GM19328 (cell line): ENCODE results near the gene DENND6A.
"Not testable (repeated sequence)": the region's sequence is repeated elsewhere in the genome, so short reads cannot be mapped to it uniquely, and the experiment has no call there.

ENCODE experiments used
- ATAC-seq: cut with Tn5 transposase; IDR thresholded peaks from one replicate; pipeline ENCODE4 v1.9.1; 2021; ENCODE audit warnings: mild to moderate bottlenecking, moderate library complexity; ENCODE audit not compliant: unreplicated experiment

DENND6A gene, protein sequence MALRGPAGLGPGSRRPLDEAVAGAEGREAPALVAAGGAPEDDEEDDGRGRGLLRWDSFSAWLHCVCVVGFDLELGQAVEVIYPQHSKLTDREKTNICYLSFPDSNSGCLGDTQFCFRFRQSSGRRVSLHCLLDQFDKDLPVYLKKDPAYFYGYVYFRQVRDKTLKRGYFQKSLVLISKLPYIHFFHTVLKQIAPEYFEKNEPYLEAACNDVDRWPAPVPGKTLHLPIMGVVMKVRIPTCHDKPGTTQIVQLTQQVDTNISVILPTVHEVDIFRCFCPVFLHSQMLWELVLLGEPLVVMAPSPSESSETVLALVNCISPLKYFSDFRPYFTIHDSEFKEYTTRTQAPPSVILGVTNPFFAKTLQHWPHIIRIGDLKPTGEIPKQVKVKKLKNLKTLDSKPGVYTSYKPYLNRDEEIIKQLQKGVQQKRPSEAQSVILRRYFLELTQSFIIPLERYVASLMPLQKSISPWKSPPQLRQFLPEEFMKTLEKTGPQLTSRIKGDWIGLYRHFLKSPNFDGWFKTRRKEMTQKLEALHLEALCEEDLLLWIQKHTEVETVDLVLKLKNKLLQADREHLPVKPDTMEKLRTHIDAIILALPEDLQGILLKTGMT

DNA sequence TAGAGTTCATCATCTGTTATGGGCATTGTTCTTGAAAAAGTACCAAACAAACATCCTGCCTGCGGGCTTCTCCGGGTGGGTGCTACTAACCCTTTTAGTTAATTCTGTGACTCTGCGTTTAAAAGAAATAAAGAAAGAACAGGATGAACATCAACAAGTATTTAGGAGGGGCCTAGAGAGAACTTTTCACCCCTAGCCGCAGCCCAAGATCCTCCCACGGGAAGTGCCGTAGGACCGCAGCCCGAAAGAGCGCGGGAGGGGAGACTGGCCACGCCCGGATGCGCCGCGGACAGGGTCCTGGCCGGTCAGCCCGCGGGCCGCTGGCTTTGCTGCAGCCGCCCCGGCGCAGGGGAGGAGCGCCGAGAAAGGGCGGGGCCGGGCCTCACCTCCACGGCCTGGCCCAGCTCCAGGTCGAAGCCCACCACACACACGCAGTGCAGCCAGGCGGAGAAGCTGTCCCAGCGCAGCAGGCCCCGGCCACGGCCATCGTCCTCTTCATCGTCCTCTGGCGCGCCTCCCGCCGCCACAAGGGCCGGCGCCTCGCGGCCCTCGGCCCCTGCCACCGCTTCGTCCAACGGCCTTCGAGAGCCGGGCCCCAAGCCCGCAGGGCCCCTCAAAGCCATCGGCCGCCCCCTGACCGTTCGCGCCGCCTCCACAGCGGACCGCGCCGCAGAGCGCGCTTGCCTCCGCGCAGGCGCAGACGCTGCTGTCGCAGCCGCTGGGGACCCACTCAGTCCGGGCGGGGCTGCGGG, at the start of gene DENND6A:
Gene DENND6A (minus strand): TSS at position 682 of the 752 bp plus-strand sequence. CDS start 59 bp downstream, at position 623.
- peak; percentile 74 for ATAC-seq

DNA sequence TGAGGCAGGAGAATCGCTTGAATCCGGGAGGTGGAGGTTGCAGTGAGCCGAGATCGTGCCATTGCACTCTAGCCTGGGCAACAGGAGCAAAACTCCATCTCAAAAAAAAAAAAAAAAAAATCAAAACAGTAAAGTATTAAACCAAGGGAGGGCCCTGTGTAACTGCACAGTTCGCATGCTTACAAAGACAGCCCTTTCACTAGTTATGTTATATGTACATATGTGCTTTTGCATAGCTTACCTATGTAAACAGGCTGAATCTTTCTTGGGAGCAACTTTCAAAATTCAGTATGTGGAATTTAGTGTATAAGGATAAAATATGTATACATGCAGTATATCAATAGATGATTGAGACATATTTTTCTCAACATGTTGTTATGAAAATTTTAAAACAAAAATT, 47.1 kb upstream of the DENND6A start:
- no peak for ATAC-seq

DNA sequence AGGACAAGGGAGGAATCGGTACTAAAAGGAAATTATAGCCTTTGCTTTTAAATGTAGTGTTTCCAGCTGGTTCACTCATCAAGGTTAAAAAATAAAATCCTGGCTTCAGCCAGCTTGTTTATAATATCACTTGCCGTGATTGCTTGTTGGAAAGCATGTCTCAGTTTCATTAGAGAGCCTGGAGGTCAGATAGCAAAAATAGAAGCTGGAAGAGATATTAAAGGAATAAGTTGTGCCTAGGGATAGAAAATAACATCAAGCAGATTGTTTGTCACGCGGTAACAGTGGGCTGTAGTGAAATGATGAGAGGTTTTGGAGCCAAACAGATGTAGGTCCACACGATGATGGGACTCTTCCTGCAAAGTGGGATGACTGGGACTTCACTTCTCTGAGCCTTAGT, 45.5 kb upstream of the DENND6A start:
- no peak for ATAC-seq

DNA sequence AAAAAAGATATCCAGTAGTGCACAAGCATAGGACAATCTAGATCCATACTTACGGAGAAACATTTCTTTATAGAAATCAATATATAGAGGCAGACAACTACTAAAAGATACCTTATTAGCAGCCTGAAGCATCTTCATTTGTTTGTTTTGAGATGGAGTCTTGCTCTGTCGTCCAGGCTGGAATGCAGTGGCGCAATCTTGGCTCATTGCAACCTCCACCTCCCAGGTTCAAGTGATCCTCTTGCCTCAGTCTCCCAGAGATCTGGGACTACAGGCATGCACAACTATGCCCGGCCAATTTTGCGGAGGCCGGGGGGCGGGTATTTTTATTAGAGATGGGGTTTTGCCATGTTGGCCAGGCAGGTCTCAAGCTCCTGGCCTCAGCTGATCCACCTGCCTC, 45.0 kb upstream of the DENND6A start:
- no peak for ATAC-seq

DNA sequence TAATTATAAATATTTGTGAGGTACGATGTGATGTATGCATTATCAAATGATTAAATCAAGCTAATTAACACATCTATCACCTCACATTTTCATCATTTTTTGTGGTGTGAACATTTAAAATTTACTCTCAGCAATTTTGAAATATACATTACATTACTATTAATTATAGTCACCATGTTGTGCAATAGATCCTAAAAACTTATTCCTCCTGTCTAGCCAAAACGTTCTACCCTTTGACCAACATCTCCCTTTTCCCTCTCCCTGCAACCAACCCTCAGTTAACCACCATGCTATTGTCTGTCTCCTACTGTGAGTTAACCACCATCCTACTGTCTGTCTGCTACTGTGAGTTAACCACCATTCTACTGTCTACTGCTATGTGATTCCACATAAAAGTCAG, 42.5 kb upstream of the DENND6A start:
- no peak for ATAC-seq

DNA sequence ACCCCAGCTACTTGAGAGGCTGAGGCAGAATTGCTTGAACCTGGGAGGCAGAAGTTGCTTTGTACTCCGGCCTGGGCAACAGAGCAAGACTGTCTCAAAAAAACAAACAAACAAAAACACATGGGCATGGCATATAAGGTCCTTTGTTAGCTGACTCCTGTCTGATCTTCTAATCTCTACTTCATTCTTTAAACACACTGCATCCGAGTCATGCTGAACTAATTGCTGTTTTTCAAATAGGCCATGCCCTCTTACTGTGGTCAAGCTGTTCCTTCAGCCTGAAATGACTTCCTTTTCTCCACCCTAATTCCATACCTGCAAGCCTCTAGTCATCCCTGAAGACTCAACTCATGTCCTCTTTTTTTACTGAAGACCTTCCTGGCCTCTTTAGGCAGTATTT, 40.9 kb upstream of the DENND6A start:
- no peak for ATAC-seq

DNA sequence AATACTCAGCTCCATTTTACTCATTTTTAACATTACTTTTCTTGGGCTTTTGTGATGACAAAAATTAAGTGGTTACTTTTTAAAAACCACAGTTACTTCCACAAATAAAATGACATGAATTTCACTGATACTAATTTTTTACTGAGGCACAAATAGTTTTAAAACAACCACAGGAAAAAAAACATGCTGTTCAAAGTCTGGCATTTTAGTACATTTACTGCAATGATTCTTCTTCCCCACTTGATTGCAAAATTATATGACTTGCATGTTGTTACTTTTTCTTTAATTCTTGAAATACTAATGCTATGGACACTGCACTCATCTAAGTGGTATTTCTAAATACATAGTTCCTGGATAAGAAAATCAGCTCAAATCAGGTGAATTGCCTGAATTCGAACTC, 38.4 kb upstream of the DENND6A start:
- no peak for ATAC-seq

DNA sequence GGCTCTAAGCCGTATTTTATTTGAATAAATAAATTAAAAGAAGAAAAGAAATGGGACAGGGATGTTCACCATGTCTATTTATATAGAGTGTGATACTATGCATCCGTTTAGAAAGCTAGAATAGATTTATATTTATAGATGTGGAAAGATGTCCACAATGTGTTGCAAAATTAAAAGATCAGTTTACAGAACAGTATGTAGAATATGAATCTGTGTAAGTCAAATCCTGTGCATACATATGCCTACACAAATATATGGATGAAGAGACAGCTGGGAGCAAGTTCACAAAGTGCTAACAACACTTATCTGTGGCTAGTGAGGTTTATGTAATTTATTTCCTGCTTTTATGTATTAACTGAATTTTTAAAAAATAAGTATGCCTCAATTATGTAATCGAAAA, 37.8 kb upstream of the DENND6A start:
- ATAC-seq: no peak

DNA sequence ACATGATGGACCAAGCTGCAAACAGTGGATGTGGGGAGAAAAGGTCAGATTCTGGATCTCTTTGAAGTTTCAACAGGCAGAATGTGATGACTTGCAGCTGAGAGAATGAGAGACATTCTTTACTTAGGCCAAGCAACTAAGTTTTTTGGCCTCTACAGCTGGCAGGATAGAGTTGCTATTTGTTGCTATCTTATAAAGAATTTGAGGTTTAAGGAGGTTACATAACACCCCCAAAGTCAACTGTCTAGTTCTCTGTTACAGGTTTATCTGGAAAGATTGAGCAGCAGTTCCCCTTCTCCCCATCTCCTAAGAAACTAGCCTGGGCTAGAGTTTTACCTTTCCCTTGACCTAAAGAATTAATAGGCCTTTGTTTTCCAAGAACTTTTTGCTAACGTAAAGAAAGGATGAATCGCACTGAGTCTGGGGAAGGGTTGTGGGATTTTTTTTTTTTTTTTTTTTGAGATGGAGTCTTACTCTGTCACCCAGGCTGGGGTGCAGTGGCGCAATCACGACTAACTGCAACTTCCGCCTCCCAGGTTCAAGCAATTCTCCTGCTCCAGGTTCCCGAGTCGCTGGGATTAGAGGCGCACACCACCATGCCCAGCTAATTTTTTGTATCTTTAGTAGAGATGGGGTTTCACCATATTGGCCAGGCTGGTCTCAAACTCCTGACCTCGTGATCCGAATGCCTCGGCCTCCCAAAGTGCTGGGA, 36.6 kb upstream of the DENND6A start:
- no peak for ATAC-seq

DNA sequence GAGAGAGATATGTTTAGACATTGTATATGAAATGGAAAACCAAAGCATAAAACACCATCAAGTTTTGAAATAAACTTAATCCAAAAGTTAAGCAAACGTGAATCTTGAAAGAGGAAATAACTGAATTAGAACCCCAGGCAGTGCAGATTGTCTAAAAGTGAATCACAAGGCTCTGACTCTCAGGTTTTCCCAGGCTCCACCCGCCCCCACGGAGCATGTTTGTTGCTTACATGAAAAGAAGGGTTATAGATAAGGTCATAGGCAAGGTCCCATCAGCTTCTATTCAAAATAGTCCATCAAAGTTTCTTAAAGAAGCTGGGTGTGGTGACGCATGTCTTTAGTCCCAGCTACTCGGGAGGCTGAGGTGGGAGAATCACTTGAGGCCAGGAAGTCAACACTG, 34.2 kb upstream of the DENND6A start:
- no peak for ATAC-seq

DNA sequence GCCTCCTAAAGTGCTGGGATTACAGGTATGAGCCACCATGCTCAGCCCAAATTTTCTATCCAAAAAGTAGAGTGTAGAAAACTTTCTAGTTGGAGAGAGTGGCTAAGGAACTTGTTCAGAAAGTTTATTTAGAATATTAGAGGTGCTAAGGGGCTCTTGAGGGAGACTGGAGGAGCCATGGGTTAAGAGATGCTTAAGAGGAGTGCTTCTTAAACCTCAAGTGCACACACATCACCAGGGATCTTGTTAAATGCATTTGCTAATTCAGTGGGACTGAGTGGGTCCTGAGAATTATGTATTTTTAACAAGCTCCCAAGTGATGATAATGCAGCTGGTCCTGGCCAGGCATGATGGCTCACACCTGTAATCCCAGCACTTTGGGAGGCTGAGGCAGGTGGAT, 33.5 kb upstream of the DENND6A start:
- no peak for ATAC-seq

DNA sequence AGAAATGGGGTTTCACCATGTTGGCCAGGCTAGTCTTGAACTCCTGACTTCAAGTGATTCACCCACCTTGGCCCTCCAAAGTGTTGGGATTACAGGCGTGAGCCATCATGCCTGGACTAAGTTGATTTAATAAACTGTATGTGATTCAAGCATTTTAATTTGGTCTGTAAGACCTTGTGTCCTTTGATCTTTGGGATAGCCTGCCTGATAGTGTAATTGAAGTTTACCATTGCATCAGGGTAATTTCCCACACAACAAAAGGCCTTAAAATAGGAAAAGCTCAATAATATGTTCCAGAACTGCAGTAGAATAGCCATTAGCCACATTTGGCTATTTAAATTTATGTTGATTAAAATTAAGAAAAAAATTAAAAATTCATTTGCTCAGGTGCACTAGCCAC, 25.2 kb upstream of the DENND6A start:
- ATAC-seq: no peak

DNA sequence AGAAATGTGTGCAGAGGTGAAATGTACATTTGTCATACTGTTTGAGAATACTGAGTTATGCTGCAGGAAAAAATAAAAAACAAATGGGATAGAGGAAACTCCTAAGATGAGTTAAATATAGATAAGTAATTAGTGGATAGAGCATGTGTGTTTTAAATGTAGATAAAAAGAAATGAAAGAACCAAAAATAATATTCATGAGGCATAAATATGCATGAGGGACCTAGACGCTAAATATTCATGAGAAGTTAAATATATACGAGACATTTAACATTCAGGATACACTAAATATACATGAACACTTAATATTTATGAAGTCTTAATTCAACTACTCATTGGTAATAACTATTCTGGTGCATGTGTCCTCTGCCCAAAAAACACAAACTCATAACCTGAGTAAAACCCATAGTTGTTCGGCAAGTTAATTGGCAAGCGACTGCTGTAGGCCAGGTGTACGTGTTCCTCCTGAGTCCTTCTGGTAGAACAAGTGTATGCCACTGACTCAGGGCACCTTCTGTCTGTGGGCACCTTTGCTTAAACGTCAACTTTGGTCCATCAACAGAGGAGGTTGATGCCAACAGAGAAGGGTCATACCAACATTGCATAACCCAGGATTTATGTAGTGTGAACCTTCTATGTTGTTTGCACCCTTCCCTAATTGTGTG, 24.5 kb upstream of the DENND6A start:
- ATAC-seq: no peak

DNA sequence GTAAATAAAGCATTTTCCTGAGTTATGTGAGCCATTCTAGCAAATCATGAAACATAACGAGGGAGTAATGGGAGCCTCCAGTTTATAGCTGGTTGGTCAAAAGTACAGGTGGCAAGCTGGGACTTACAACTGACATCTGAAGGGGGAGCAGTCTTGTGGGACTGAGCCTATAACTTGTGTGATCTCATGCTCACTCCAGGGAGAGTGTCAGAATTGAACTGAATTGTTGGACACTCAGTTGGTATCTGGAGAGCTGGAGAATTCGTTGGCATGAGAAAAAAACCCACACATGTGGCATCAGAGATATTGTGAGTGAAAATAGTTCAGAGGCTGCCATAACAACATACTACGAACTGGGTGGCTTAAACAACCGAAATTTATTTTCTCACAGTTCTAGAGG, 22.8 kb upstream of the DENND6A start:
- no peak for ATAC-seq

DNA sequence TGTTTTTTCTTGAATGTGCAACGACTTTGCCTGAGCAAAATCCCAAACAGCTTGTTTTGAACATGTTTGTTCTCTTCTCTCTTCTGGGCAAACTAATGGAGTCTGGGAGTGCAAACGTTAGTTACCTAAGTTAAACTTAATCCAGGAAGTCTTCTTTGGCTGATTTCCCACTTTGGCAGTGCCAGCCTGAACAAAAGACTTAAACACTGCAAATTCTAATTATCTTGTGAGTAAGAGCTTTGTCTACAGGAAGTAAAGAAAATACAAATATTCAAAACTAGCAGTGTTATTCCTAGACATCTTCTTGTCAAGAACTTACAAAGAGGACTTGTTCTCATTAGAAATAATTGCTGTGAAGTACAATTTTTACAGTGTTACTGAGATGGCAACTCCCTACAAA, 16.7 kb upstream of the DENND6A start:
- no peak for ATAC-seq

DNA sequence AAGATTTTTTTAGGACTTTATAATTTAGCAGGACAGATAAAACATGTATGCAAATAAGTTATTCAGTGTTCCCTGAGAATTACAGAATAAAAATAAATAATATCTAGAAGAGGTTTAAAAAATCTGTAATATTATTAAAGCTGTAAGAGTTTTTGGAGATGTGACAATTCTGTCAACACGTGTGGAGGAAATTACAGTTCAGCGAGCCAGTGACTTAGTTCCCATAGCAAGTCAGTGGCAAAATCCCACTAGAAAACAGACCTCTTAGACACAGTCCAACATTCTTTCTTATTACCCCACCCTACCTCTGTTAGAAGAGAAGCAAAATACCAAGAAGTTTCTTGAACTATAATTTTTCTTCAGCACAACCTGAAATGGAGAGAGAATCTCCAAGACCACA, 16.2 kb upstream of the DENND6A start:
- no peak for ATAC-seq

DNA sequence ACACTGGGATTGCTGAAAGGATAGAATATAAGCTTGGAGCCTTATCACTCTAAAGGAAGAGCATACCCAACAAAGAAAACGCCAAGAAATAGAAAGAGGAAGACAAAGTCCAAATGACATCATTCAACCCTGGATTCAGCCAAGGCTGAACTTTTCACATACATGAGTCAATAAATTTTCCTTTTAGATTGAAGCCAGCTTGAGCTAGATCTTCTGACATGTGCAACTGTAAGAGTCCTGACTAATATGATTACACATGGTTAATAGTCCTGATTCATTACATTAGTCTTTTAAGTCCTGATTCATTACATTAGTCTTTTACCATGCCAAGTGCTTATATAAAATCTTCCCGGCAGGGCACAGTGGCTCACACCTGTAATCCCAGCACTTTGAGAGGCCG, 13.6 kb upstream of the DENND6A start:
- ATAC-seq: no peak

DNA sequence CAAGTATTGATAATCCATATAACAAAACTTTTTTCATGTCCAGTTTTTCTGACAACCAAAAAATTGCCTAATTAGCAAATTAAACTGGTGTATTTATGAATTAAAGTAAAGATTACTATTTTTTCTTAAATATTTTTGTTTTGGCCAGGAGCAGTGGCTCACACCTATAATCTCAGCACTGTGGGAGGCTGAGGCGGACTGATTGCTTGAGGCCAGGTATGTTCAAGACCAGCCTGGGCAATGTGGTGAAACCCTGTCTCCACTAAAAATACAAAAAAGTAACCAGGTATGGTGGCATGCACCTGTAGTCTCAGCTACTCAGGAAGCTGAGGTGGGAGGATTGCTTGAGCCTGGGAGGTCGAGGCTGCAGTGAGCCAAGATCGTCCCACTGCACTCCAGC, 12.5 kb upstream of the DENND6A start:
- ATAC-seq: not testable (repeated sequence)

DNA sequence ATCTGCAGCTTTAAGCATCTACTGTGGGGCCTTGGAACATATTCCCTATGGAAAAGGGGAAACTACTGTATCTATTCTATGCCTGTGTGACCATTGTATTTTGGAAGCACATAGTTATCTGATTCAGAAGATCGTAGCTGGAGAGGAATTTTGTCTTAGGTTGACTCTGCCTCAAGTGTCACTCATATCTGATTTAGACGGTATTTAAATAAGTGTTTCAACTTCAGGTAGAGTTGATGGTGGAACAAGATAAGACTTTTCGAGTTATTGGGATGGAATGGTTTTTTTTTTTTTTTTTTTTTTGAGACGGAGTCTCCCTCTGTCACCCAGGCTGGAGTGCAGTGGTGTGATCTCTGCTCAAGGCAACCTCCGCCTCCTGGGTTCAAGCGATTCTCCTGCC, 8.9 kb upstream of the DENND6A start:
- ATAC-seq: no peak

DNA sequence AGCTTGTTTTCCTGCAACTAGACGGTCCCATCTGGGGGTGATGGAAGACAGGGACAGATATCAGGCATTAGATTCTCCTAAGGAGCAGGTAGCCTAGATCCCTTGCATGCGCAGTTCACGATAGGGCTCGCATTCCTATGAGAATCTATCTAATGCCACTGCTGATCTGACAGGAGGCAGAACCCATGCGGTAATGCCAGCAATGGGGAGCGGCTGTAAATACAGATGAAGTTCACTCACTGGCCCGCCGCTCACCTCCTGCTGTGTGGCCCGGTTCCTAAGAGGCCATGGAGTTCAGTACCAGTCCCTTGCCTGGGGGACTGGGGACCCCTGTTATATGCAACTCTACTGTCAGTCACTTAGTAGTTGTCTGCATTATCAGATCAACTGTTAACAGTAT, 7.9 kb upstream of the DENND6A start:
- no peak for ATAC-seq

DNA sequence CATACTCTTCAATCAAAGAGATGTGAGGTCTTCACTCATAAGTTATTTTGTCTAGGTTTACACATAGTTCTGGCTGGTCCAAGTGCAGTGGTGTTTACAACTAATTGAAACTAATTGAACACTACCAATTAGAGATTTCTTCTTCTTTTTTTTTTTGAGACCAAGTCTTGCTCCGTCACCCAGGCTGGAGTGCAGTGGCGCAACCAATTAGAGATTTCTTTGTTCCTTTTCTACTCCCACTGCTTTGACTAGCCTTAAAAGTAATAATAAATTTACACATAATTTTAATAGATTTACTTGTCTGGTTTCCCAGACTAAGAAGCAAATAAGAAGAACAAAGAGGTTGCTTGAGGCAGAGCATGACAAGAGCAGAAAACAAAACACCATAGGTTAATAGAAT, 6.7 kb upstream of the DENND6A start:
- ATAC-seq: no peak
